ENCODE data around the gene CAND2.
"Not testable (repeated sequence)": the region's sequence is repeated elsewhere in the genome, so short reads cannot be mapped to it uniquely, and the experiment has no call there.

CAND2 gene

DNA sequence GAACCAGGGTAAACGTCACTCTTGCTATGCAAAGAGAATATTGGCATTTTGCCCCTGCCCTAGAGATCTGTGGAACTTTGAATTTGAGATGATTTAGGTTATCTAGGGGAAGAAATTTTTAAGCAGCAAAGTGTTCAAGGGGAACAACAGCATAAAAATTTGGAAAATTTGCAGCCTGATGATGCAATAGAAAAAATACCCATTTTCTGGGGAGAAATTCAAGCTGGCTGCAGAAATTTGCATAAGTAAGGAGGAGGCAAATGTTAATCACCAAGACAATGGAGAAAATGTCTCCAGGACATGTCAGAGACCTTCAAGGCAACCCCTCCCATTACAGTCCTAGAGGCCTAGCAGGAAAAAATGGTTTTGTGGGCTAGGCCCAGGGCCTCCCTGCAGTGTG lies 49.3 kb downstream of the CAND2 start:
- POLR2A ChIA-PET = no interaction called here
- no peak for DNase-seq (ENCODE audit: extremely low spot score)
- TF ChIP-seq HDGF (IDR thresholded peaks at IDR 0.05; ENCODE audit: borderline replicate concordance) = no peak
- CTCF ChIA-PET = interaction anchor here (0.6 kb wide), 1 partner anchor 22 kb away, joined by 3 read pairs; no protein-coding TSS in a partner anchor

DNA sequence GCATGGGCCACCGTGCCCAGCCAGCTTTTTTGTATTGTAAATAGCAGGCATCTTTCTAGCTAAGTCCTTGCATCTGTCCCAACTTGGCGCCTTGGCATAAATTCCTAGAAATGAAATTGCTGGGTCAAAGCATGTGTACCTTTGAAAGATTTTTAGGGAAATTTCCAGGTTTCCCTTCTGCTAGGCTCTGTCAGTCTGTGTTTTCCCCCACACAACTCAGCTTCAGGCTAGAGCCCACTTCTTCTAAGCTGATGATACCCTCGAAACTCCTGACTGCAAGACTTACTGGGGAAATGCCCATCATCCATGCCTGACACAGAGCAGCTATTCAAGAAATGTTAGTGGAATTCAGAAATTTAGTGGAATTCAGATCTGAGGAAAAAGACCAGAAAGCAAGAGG lies 55.7 kb downstream of the CAND2 start:
- no peak for DNase-seq (ENCODE audit: extremely low spot score)
- ChIA-PET CTCF (interaction anchor here (0.6 kb wide), 1 partner anchor 80 kb away, joined by 5 read pairs; no protein-coding TSS in a partner anchor), POLR2A (interaction anchor here (2.5 kb wide), 1 partner anchor 11 kb away, joined by 9 read pairs; the partner anchor contains the start of gene RPL32)
- TF ChIP-seq ELF4 (IDR thresholded peaks at IDR 0.05) = no peak

DNA sequence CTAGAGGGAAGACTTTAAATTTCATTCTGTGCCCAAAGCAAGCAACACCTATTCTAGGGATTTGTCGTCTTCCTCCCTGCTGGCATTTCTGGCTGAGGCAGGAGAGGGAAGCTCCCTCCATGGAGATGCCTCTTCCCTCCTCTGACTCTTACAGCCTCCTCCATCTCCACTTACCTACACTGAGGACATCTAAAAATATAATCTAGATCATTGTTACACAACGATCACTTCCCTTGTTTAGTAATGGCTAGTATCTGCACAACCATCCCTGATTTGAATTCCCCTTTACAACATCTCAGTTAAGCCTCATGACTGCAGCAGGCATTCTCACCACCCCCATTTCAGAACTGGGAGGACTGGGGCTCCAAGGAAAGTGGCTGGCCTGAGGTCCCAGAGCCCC lies 57.4 kb downstream of the CAND2 start:
- not testable (repeated sequence) for DNase-seq (ENCODE audit: extremely low spot score)
- POLR2A ChIA-PET = interaction anchor here (0.5 to 2.5 kb wide), 2 partner anchors 12 to 231 kb away, joined by 3 to 9 read pairs; partner anchors contain the start of gene RPL32
- CTCF ChIA-PET = interaction anchor here (1.8 kb wide), 1 partner anchor 12 kb away, joined by 6 read pairs; the partner anchor contains the start of gene RPL32

DNA sequence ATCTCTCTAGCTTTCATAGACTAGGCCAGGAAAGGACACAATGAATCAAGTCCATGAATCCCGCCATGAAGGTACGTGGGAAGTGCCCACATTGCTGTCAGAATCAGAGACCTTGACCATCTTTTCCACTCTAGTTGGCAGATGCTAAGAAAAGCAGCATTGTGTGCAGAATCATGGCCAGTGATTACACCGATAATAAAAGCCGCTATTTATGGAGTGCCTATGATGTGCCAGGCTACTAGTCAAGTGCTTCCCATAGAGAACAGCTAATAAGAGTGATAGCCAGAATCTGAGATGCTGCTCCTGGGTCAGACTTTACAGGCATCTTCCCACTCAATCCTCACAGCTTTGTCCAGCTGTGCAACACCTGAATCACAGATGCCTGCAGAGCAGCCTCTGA lies 58.1 kb downstream of the CAND2 start:
- ChIA-PET CTCF (interaction anchor here (1.8 kb wide), 1 partner anchor 13 kb away, joined by 6 read pairs; the partner anchor contains the start of gene RPL32), POLR2A (interaction anchor here (2.2 kb wide), 1 partner anchor 13 kb away, joined by 8 read pairs; the partner anchor contains the start of gene RPL32)
- no peak for DNase-seq (ENCODE audit: extremely low spot score)
- TF ChIP-seq L3MBTL2 (conservative IDR thresholded peaks at IDR 0.05) (no peak), FOXA1 (IDR thresholded peaks at IDR 0.05) (no peak), ZNF384 (IDR thresholded peaks at IDR 0.05) (no peak), ELF4 (IDR thresholded peaks at IDR 0.05) (no peak), FOXK2 (IDR thresholded peaks at IDR 0.05) (no peak), LEF1 (IDR thresholded peaks at IDR 0.05; ENCODE audit: borderline replicate concordance) (no peak), NFRKB (IDR thresholded peaks at IDR 0.05) (no peak), SUZ12 (IDR thresholded peaks at IDR 0.05) (no peak), ARNT (IDR thresholded peaks at IDR 0.05) (no peak)
- TF ChIP-seq, protein P1, sequence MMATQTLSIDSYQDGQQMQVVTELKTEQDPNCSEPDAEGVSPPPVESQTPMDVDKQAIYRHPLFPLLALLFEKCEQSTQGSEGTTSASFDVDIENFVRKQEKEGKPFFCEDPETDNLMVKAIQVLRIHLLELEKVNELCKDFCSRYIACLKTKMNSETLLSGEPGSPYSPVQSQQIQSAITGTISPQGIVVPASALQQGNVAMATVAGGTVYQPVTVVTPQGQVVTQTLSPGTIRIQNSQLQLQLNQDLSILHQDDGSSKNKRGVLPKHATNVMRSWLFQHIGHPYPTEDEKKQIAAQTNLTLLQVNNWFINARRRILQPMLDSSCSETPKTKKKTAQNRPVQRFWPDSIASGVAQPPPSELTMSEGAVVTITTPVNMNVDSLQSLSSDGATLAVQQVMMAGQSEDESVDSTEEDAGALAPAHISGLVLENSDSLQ (IDR thresholded peaks at IDR 0.05) = no peak

DNA sequence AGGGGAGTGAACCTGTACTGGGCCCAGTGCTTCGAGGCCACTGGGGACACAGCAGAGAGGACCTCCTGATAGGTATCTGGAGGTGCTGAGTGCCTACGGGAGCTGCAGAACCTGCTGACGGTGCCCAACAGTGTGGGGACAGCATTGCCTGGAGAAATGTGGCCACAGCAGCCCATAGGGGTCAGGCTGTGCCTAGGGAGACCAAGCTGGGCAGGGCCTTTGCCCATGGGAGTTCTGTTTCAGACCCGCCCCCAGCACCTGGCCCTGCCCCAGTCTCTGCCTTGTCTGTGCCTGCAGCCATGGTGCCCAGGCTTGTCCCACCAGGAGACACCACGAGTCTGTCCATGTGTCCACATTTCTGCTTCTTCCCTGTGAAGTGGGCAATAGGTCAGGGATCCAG lies 60.1 kb downstream of the CAND2 start:
- DNase-seq (ENCODE audit: extremely low spot score) = no peak
- ChIA-PET POLR2A (interaction anchor here (0.7 kb wide), 1 partner anchor 303 kb away, joined by 3 read pairs; no protein-coding TSS in a partner anchor), CTCF (no interaction called here)
- no peak for TF ChIP-seq FOXA1 (IDR thresholded peaks at IDR 0.05)
- no peak for TF ChIP-seq ZNF384 (IDR thresholded peaks at IDR 0.05)
- no peak for TF ChIP-seq FOXK2 (IDR thresholded peaks at IDR 0.05)

DNA sequence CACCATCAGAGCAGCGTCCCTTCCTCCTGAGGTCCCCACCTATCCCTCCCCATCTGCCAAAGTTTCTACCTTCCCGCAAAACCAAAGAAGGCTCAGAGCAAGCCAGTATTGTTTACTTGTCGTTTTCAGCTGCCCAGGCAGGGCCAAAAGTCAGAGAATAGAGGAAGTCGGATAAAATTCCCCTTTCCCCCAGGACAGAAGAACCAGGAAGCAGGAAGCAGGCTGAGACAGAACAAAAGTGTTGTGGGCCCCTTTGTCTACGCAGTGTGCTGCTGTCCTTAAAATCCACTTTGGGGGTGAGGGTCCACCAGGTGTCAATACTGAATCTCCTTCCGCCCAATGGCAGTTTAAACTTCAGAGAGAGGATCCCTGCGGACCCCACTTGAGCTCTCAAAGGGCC lies 63.4 kb downstream of the CAND2 start:
- POLR2A ChIA-PET = interaction anchor here (1.2 kb wide), 1 partner anchor 18 kb away, joined by 3 read pairs; no protein-coding TSS in a partner anchor
- DNase-seq (ENCODE audit: extremely low spot score) = no peak
- TF ChIP-seq SUZ12 (IDR thresholded peaks at IDR 0.05) = no peak
- no peak for TF ChIP-seq FOXM1 (IDR thresholded peaks at IDR 0.05; ENCODE audit: borderline replicate concordance)
- TF ChIP-seq ARNT (IDR thresholded peaks at IDR 0.05) = no peak
- TF ChIP-seq ZNF384 (IDR thresholded peaks at IDR 0.05) = no peak
- no peak for TF ChIP-seq HDGF (IDR thresholded peaks at IDR 0.05; ENCODE audit: borderline replicate concordance)
- no peak for TF ChIP-seq CTBP1 (IDR thresholded peaks at IDR 0.05; ENCODE audit: borderline replicate concordance)
- TF ChIP-seq FOXA1 (IDR thresholded peaks at IDR 0.05) = no peak
- TF ChIP-seq BHLHE40 (IDR thresholded peaks at IDR 0.05; ENCODE audit: borderline replicate concordance) = no peak
- no peak for TF ChIP-seq SP1 (IDR thresholded peaks at IDR 0.05)
- TF ChIP-seq NFRKB (IDR thresholded peaks at IDR 0.05) = no peak
- TF ChIP-seq LEF1 (IDR thresholded peaks at IDR 0.05; ENCODE audit: borderline replicate concordance) = no peak
- TF ChIP-seq ELF4 (IDR thresholded peaks at IDR 0.05) = no peak
- no peak for TF ChIP-seq FOXK2 (IDR thresholded peaks at IDR 0.05)
- TF ChIP-seq, protein P1 (IDR thresholded peaks at IDR 0.05) = no peak
- no peak for TF ChIP-seq TARDBP (IDR thresholded peaks at IDR 0.05)
- CTCF ChIA-PET = no interaction called here

DNA sequence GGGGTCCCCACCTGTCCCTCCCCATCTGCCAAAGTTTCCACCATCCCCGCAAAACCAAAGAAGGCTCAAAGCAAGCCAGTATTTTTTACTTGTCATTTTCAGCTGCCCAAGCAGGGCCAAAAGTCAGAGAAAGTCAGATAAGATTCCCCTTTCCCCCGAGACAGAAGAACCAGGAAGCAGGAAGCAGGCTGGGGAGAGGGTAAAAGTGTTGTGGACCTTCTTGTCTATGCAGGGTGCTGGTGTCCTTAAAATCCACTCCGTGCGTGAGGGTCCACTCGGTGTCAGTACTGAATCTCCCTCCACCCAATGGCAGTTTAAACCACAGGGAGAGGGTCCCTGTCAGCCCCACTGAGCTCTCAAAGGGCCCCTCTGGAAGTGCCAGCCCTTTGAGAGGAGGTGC lies 65.1 kb downstream of the CAND2 start:
- no peak for TF ChIP-seq FOXA1 (IDR thresholded peaks at IDR 0.05)
- TF ChIP-seq TARDBP (IDR thresholded peaks at IDR 0.05) = no peak
- TF ChIP-seq FOXK2 (IDR thresholded peaks at IDR 0.05) = no peak
- TF ChIP-seq L3MBTL2 (conservative IDR thresholded peaks at IDR 0.05) = no peak
- no peak for TF ChIP-seq SUZ12 (IDR thresholded peaks at IDR 0.05)
- no peak for TF ChIP-seq SP1 (IDR thresholded peaks at IDR 0.05)
- no peak for TF ChIP-seq ARNT (IDR thresholded peaks at IDR 0.05)
- no peak for TF ChIP-seq BHLHE40 (IDR thresholded peaks at IDR 0.05; ENCODE audit: borderline replicate concordance)
- no peak for TF ChIP-seq LEF1 (IDR thresholded peaks at IDR 0.05; ENCODE audit: borderline replicate concordance)
- no peak for TF ChIP-seq NFRKB (IDR thresholded peaks at IDR 0.05)
- no peak for TF ChIP-seq CTBP1 (IDR thresholded peaks at IDR 0.05; ENCODE audit: borderline replicate concordance)
- TF ChIP-seq FOXM1 (IDR thresholded peaks at IDR 0.05; ENCODE audit: borderline replicate concordance) = no peak
- TF ChIP-seq, protein P1 (IDR thresholded peaks at IDR 0.05) = no peak
- TF ChIP-seq ZNF384 (IDR thresholded peaks at IDR 0.05) = no peak
- no peak for TF ChIP-seq ELF4 (IDR thresholded peaks at IDR 0.05)
- CTCF ChIA-PET = no interaction called here
- POLR2A ChIA-PET = no interaction called here
- no peak for DNase-seq (ENCODE audit: extremely low spot score)

Measured in HEK293T (cell line).